HCT116 (cell line): ENCODE results near the gene ESD. TPM values are rescaled to one million over a fixed set of nuclear protein-coding genes. Genes with fewer than 3 reads are reported as not detected.
A peak's percentile ranks its signal among the peaks of the same experiment; 100 is the strongest.

Source experiments
- ATAC-seq: fragments of 200-7000 bp; cut with Tn5 transposase; 2 replicates; pipeline ENCODE4 v1.9.1; 2020; ENCODE audit warnings: mild to moderate bottlenecking, moderate library complexity
- BruUV-seq: library from RNA; stranded (reverse); fragments of 400-500 nt; replicated peaks from 2 replicates; lab custom pipeline; 2021; lab: Mats Ljungman, UMichigan
- CTCF ChIA-PET: fragments of 300-600 bp; sonication (Branson Sonifier 250); formaldehyde crosslinking; loops from one replicate; lab custom pipeline; 2021; ENCODE audit warnings: antibody characterized with exemption; lab: Charles Lee
- POLR2A ChIA-PET: fragments of 300-600, 350-600 bp; sonication (Branson Sonifier 250); formaldehyde crosslinking; loops from one replicate; lab custom pipeline; 2021; ENCODE audit warnings: antibody characterized with exemption; lab: Charles Lee
- RAD21 ChIA-PET, 2 experiments: fragments of 300-600 bp; sonication (Branson Sonifier 250); formaldehyde crosslinking; loops; one replicate each; lab custom pipeline; 2023; ENCODE audit warnings: low total read pairs in 2 of 2; ENCODE audit not compliant: uncharacterized antibody in 2 of 2, unreplicated experiment in 2 of 2, low non-redundant PET in 1 of 2; lab: Charles Lee
- DNase-seq: peaks from one replicate; pipeline ENCODE4 v3.0.0-alpha.2; 2010; ENCODE audit warnings: low read depth, low spot score
- H2AFZ ChIP-seq: fragments of 200-600 bp; shearing (Covaris generic), sonication (generic); 2 replicates; pipeline ENCODE4 v1.6.1; 2017; ENCODE audit warnings: low read depth, mixed run types, mixed read lengths, antibody characterized with exemption, low read length; ENCODE audit not compliant: poor library complexity, severe bottlenecking
- H3K27ac ChIP-seq: 2 replicates; pipeline ENCODE4 v1.5.1; 2012; ENCODE audit warnings: low read depth, low read length
- H3K27me3 ChIP-seq: fragments of 200-600 bp; sonication (generic); 2 replicates; pipeline ENCODE4 v1.6.1; 2016; ENCODE audit warnings: mixed run types, low read length, mixed read lengths; ENCODE audit not compliant: insufficient read depth
- H3K36me3 ChIP-seq, 2 experiments: fragments of 200-500 bp in 1 of 2; fragments of 200-600 bp in 1 of 2; sonication (Bioruptor generic) in 1 of 2; sonication (generic) in 1 of 2; 2 replicates each; pipeline versions ENCODE4 v1.5.1 to v1.6.1; 2014 to 2016; ENCODE audit warnings: low read length in 2 of 2, inconsistent platforms in 1 of 2, mixed read lengths in 1 of 2, mixed run types in 1 of 2; ENCODE audit not compliant: insufficient read depth in 2 of 2, control insufficient read depth in 1 of 2
- H3K4me1 ChIP-seq, 2 experiments: fragments of 200-600 bp in 1 of 2; sonication (generic) in 1 of 2; 2 replicates each; pipeline versions ENCODE4 v1.5.1 to v1.6.1; 2012 to 2017; ENCODE audit warnings: low read length in 2 of 2, inconsistent platforms in 1 of 2, mild to moderate bottlenecking in 1 of 2, mixed read lengths in 1 of 2, mixed run types in 1 of 2, moderate library complexity in 1 of 2; ENCODE audit not compliant: insufficient read depth in 2 of 2, control insufficient read depth in 1 of 2
- H3K4me2 ChIP-seq: fragments of 200-600 bp; sonication (generic); 2 replicates; pipeline ENCODE4 v1.6.1; 2017; ENCODE audit warnings: mixed run types, low read length, mixed read lengths
- H3K4me3 ChIP-seq, 2 experiments: fragments of 200-600 bp in 1 of 2; sonication (generic) in 1 of 2; replicated peaks in 1 of 2; 2 replicates each; pipeline ENCODE4 v1.5.1; 2011 to 2016; ENCODE audit warnings: low read length in 2 of 2, control low read depth in 1 of 2, low read depth in 1 of 2, mild to moderate bottlenecking in 1 of 2, mixed read lengths in 1 of 2, mixed run types in 1 of 2
- H3K79me2 ChIP-seq: fragments of 200-600 bp; sonication (generic); 2 replicates; pipeline ENCODE4 v1.6.1; 2017; ENCODE audit warnings: mild to moderate bottlenecking, mixed run types, low read length, moderate library complexity, mixed read lengths; ENCODE audit not compliant: insufficient read depth
- H3K9ac ChIP-seq: fragments of 200-600 bp; sonication (generic); 2 replicates; pipeline ENCODE4 v1.6.1; 2016; ENCODE audit warnings: low read length, mixed read lengths
- H3K9me2 ChIP-seq: fragments of 200-600 bp; sonication (generic), shearing (Covaris generic); 2 replicates; pipeline ENCODE4 v1.6.1; 2017; ENCODE audit warnings: mixed run types, mild to moderate bottlenecking, moderate library complexity; ENCODE audit not compliant: insufficient read depth
- H3K9me3 ChIP-seq, 2 experiments: fragments of 200-500 bp in 1 of 2; fragments of 200-600 bp in 1 of 2; sonication (Bioruptor generic) in 1 of 2; sonication (generic) in 1 of 2; 2 replicates each; pipeline ENCODE4 v1.6.1; 2014 to 2017; ENCODE audit warnings: low read length in 2 of 2, mixed read lengths in 2 of 2, inconsistent platforms in 1 of 2, low read depth in 1 of 2, mild to moderate bottlenecking in 1 of 2, mixed run types in 1 of 2, moderate library complexity in 1 of 2; ENCODE audit not compliant: control insufficient read depth in 1 of 2, insufficient read depth in 1 of 2
- H4K20me1 ChIP-seq: fragments of 200-600 bp; sonication (generic), shearing (Covaris generic); 2 replicates; pipeline ENCODE4 v1.6.1; 2017; ENCODE audit warnings: mixed run types, mild to moderate bottlenecking, moderate library complexity; ENCODE audit not compliant: insufficient read depth
- ATF3 ChIP-seq: IDR thresholded peaks from 2 replicates; pipeline ENCODE4 v1.6.1; 2012
- CEBPB ChIP-seq: IDR thresholded peaks from 2 replicates; pipeline ENCODE4 v1.6.1; 2012; ENCODE audit warnings: low read depth
- EGR1 ChIP-seq: IDR thresholded peaks from 2 replicates; pipeline ENCODE4 v1.6.1; 2012; ENCODE audit warnings: low read depth
- EZH2phosphoT487 ChIP-seq: fragments of 200-600 bp; IDR thresholded peaks from 2 replicates; pipeline ENCODE4 v1.6.1; 2018; ENCODE audit warnings: antibody characterized with exemption, borderline replicate concordance
- RAD21 ChIP-seq: IDR thresholded peaks from 2 replicates; pipeline ENCODE4 v1.6.1; 2012; ENCODE audit warnings: low read depth, mild to moderate bottlenecking
- SIN3A ChIP-seq: IDR thresholded peaks from 2 replicates; pipeline ENCODE4 v1.6.1; 2012; ENCODE audit warnings: low read depth
- SP1 ChIP-seq: IDR thresholded peaks from 2 replicates; pipeline ENCODE4 v1.6.1; 2012; ENCODE audit warnings: low read depth
- TCF7L2 ChIP-seq: IDR thresholded peaks from 2 replicates; pipeline ENCODE4 v1.7.0; 2011; ENCODE audit warnings: borderline replicate concordance, inconsistent platforms; ENCODE audit not compliant: insufficient read depth, insufficient read length; ENCODE audit errors: extremely low read depth
- ZNF274 ChIP-seq: fragments of 200-500 bp; sonication (Bioruptor generic); IDR thresholded peaks from 2 replicates; pipeline ENCODE4 v1.6.1; 2014; ENCODE audit warnings: mild to moderate bottlenecking, low read depth, low read length, inconsistent platforms
- intact Hi-C: fragments of 100-400 bp; cut with micrococcal nuclease; formaldehyde crosslinking; loops from 2 replicates; pipeline ENCODE4 v1.10.0; 2022
- total RNA-seq: library from RNA; stranded (reverse); gene quantifications from one replicate; pipeline ENCODE4 v1.2.1, GENCODE V29; 2021; ENCODE audit not compliant: unreplicated experiment
- TF ChIP-seq, protein P1 (sequence below): IDR thresholded peaks from 2 replicates; pipeline ENCODE4 v1.6.1; 2012

ESD gene
- total RNA-seq, 1 experiment from 2014 or later = 111 TPM

GRCh38 chr13:46816371-46816770 lies 19.4 kb upstream of the ESD start:
- H3K4me1 ChIP-seq = no peaks in the 10 kb centered on the region
- no peaks in the 10 kb centered on the region for H3K27me3 ChIP-seq
- no peaks in the 10 kb centered on the region for H3K36me3 ChIP-seq
- no peak overlapping the region for H3K4me3 ChIP-seq
- BruUV-seq = no TSS peak
- no peak overlapping the region for H3K27ac ChIP-seq
- H3K9me3 ChIP-seq = peaks cover 3 to 7% of the 10 kb centered on the region in 2 experiments; a peak in 2 of 4 replicates
- no peak overlapping the region for H3K4me2 ChIP-seq
- no peak for ATAC-seq
- POLR2A ChIA-PET = no interaction called here
- H2AFZ ChIP-seq = no peak overlapping the region
- no peaks in the 10 kb centered on the region for H3K79me2 ChIP-seq
- CTCF ChIA-PET = interaction anchor here (1.2 kb wide), 1 partner anchor 15 kb away, joined by 3 read pairs; no protein-coding TSS in a partner anchor
- DNase-seq = no peak
- TF ChIP-seq SP1 (no peak), RAD21 (no peak), EGR1 (no peak), EZH2phosphoT487 (no peak), TCF7L2 (no peak), ZNF274 (no peak), CEBPB (no peak), ATF3 (no peak)
- TF ChIP-seq, protein P1, sequence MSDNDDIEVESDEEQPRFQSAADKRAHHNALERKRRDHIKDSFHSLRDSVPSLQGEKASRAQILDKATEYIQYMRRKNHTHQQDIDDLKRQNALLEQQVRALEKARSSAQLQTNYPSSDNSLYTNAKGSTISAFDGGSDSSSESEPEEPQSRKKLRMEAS = no peak
- intact Hi-C loops = no loop called here
- H4K20me1 ChIP-seq = no peaks in the 10 kb centered on the region
- no peaks in the 10 kb centered on the region for H3K9me2 ChIP-seq
- H3K9ac ChIP-seq = no peak overlapping the region
- RAD21 ChIA-PET = no interaction called here

- H3K36me3 ChIP-seq = no peaks in the 10 kb centered on the region
- POLR2A ChIA-PET = no interaction called here
- TF ChIP-seq, protein P1 = no peak
- no peak for TF ChIP-seq SIN3A
- TF ChIP-seq CEBPB = no peak
- no peak for TF ChIP-seq EZH2phosphoT487
- RAD21 ChIA-PET = no interaction called here
- ATAC-seq (no peak), DNase-seq (no peak)
- no peaks in the 10 kb centered on the region for H4K20me1 ChIP-seq
- H3K27ac ChIP-seq = no peak overlapping the region
- H3K9ac ChIP-seq = no peak overlapping the region
- no TSS peak for BruUV-seq
- H3K4me3 ChIP-seq = no peak overlapping the region
- peak overlapping the region; percentile 53 for H2AFZ ChIP-seq
- H3K9me2 ChIP-seq = no peaks in the 10 kb centered on the region
- intact Hi-C loops = no loop called here
- CTCF ChIA-PET = no interaction called here
- no peaks in the 10 kb centered on the region for H3K4me1 ChIP-seq
- H3K27me3 ChIP-seq = no peaks in the 10 kb centered on the region
- H3K4me2 ChIP-seq = no peak overlapping the region
- H3K9me3 ChIP-seq = peaks cover 3 to 7% of the 10 kb centered on the region in 2 experiments; a peak in 2 of 4 replicates
- H3K79me2 ChIP-seq = no peaks in the 10 kb centered on the region
Observed at GRCh38 chr13:46812301-46812797, 15.4 kb upstream of the ESD start.
